Mesothelial cell of epicardium (in vitro differentiated cells): ENCODE data around the gene ACCSL. TPM values are rescaled to one million over a fixed set of nuclear protein-coding genes. Genes with fewer than 3 reads are reported as not detected.

Source experiments
- DNase-seq, 2 experiments: peaks; one replicate each; pipeline ENCODE4 v3.0.0; 2021; ENCODE audit warnings: low spot score in 2 of 2; ENCODE audit not compliant: unreplicated experiment in 2 of 2
- H3K27ac Mint-ChIP-seq: 2 replicates; pipeline ENCODE4 v1.8.0; 2021; ENCODE audit warnings: mixed read lengths
- H3K27me3 Mint-ChIP-seq: 2 replicates; pipeline ENCODE4 v1.8.0; 2021; ENCODE audit warnings: low read depth, mixed read lengths
- H3K36me3 Mint-ChIP-seq: 2 replicates; pipeline ENCODE4 v1.8.0; 2021; ENCODE audit warnings: mixed read lengths
- H3K4me1 Mint-ChIP-seq: 2 replicates; pipeline ENCODE4 v1.8.0; 2021; ENCODE audit warnings: mixed read lengths
- H3K4me3 Mint-ChIP-seq: 2 replicates; pipeline ENCODE4 v1.8.0; 2021; ENCODE audit warnings: mild to moderate bottlenecking, moderate library complexity, mixed read lengths
- H3K9me3 Mint-ChIP-seq: 2 replicates; pipeline ENCODE4 v1.8.0; 2021; ENCODE audit warnings: mixed read lengths
- total RNA-seq: library from RNA; stranded (reverse); gene quantifications from 3 replicates; pipeline ENCODE4 v1.2.1, GENCODE V29; 2021
- TF ChIP-seq, protein P1 (sequence below): fragments of 200-600 bp; sonication (generic); IDR thresholded peaks from one replicate; pipeline ENCODE4 v1.5.0; 2021; ENCODE audit warnings: antibody characterized with exemption; ENCODE audit not compliant: unreplicated experiment

ACCSL gene
- total RNA-seq, 1 donor from 2014 or later: not detected

DNA sequence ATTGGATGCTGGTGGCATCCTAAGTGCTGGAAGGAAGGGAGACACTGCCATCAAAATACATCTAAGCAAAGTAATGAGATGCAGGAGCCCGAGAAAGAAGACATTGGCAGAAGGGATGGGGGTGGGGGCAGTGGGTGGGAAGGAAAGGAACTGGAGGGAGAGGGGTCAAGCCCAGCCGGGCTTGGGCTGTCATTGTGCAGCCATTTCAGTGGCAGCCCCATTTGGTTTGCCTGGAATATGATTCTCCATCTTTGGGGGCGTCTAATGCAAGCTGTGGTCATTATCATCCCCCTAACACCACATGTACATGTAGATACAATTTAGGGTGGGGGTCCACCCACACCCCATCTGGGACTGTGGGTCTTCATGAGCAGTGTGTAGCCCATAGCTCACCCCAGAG, 13.9 kb upstream of the ACCSL start:
- Mint-ChIP-seq H3K27me3 (peaks cover 18% of the 10 kb centered on the region), H3K4me1 (peaks cover 10% of the 10 kb centered on the region), H3K27ac (no peak overlapping the region), H3K36me3 (no peaks in the 10 kb centered on the region), H3K4me3 (no peak overlapping the region), H3K9me3 (no peaks in the 10 kb centered on the region)
- DNase-seq: peak in 1 of 2 experiments; percentile 10
- TF ChIP-seq, protein P1, sequence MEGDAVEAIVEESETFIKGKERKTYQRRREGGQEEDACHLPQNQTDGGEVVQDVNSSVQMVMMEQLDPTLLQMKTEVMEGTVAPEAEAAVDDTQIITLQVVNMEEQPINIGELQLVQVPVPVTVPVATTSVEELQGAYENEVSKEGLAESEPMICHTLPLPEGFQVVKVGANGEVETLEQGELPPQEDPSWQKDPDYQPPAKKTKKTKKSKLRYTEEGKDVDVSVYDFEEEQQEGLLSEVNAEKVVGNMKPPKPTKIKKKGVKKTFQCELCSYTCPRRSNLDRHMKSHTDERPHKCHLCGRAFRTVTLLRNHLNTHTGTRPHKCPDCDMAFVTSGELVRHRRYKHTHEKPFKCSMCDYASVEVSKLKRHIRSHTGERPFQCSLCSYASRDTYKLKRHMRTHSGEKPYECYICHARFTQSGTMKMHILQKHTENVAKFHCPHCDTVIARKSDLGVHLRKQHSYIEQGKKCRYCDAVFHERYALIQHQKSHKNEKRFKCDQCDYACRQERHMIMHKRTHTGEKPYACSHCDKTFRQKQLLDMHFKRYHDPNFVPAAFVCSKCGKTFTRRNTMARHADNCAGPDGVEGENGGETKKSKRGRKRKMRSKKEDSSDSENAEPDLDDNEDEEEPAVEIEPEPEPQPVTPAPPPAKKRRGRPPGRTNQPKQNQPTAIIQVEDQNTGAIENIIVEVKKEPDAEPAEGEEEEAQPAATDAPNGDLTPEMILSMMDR: no peak

DNA sequence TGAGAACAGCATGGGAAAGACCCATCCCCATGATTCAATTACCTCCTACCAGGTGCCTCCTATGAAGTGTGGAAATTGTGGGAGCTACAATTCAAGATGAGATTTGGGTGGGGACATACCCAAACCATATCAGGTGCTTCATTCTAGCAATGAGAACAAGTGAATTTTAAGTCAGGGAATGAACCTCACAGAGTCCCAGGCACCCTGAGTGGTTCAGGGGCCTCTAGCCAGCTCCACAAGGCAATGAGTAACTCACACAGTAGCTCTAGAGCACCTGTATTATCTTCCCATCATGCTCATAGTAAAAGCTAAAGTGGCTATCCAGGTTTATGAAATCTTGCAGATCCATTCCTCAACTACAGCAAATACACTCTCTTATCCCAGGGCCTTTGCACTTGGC, 13.1 kb upstream of the ACCSL start:
- Mint-ChIP-seq H3K9me3 (no peaks in the 10 kb centered on the region), H3K36me3 (no peaks in the 10 kb centered on the region)
- peak in 1 of 2 experiments; percentile 14 for DNase-seq

DNA sequence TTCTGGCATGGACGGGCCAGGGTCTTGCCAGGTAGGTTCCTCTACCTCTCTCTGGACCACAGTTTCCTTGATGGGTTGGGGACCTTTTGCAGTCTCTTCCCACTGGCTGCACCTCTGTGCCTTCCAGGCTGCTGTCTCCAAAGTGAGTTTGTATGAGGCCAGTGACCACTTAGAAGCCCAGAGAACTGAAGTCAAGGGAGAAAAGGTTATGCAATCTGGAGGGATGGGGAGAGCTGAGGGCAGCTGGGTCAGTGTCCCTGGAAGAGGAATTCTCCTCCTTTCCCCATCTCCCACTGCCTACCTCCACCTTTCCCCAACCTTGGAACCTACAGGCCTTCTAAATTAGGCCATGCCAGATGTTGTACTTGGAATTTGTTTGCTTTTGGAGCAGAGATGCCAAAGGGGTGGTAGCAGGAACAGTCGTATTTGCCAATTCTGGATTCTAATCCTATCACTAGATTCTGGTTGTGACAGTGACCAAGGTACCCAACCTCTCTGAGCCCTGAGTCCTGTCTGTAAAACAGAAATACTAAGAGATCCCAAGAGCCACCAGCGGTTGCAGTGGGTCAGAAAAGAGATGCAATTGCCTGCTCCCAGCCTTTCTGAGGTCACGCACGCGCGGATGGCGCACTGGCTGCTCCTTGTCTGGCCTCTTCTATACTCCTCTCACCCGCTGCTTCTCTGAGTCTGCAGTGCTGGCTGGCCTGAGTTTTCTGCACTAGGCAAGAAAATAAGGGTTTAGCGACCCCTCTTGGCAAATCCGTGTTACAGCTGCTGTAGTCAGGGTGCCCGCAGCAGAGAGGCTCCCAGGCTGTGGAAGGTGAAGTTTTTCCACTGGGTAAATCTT, 10.7 kb upstream of the ACCSL start:
- Mint-ChIP-seq H3K36me3 (no peaks in the 10 kb centered on the region), H3K9me3 (peaks cover 9% of the 10 kb centered on the region), H3K4me1 (no peaks in the 10 kb centered on the region), H3K4me3 (no peak overlapping the region), H3K27ac (no peak overlapping the region), H3K27me3 (peaks cover 19% of the 10 kb centered on the region)
- peak; percentile 38 to 76 for DNase-seq
- TF ChIP-seq, protein P1: peak; percentile 74

More for the DNA sequence above, 13.1 kb upstream of the ACCSL start:
- H3K4me1 Mint-ChIP-seq: peaks cover 10% of the 10 kb centered on the region
- no peak overlapping the region for H3K4me3 Mint-ChIP-seq
- H3K27ac Mint-ChIP-seq: no peak overlapping the region
- TF ChIP-seq, protein P1: no peak
- peaks cover 21% of the 10 kb centered on the region for H3K27me3 Mint-ChIP-seq

DNA sequence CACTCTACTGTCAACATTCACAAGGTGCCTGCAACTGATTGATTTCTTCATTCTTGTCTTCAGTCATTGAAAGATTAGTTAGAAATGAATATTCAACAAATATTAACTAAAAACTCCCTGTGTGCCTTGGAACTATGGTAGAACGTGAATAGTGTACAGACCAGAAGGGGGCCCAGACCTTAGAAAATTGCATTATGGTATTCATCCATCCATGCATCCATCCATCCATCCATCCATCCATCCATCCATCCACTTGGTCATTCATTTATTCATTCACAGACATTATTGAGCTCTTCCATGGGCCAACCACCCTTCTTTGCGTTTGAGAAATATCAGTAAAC, 10.2 kb upstream of the ACCSL start:
- H3K36me3 Mint-ChIP-seq: no peaks in the 10 kb centered on the region
- H3K27me3 Mint-ChIP-seq: peaks cover 19% of the 10 kb centered on the region
- no peak overlapping the region for H3K27ac Mint-ChIP-seq
- DNase-seq: no peak
- TF ChIP-seq, protein P1: no peak
- peaks cover 9% of the 10 kb centered on the region for H3K9me3 Mint-ChIP-seq
- no peak overlapping the region for H3K4me3 Mint-ChIP-seq
- H3K4me1 Mint-ChIP-seq: no peaks in the 10 kb centered on the region

DNA sequence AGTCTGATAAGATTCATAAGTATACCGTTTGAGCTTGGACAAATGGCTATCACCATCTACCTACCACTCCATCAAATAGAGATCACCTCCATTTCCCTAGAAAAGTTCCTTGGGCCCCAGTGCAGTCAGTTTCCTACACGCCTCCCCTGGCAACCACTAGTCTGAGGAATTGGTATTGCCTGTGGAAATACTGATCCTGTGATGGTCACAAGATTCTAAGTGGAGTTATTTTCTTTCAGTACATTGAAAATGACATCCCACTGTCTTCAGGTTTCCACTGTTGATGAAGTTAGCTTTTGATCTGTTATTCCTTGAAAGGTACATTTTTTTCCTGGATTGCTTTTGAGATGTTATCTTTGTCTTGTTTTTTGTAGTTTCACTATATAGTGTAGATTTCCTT, 4.6 kb upstream of the ACCSL start:
- Mint-ChIP-seq H3K36me3 (no peaks in the 10 kb centered on the region), H3K27me3 (peaks cover 56% of the 10 kb centered on the region), H3K9me3 (peaks cover 9% of the 10 kb centered on the region), H3K4me1 (no peaks in the 10 kb centered on the region), H3K4me3 (no peak overlapping the region), H3K27ac (no peak overlapping the region)
- no peak for DNase-seq
- TF ChIP-seq, protein P1: no peak
